GM13976 (cell line): ENCODE data around the gene FBXL16.

ENCODE experiments used
- DNase-seq: peaks from one replicate; pipeline ENCODE4 v3.0.0; 2012; ENCODE audit warnings: low spot score
- in situ Hi-C: fragments of 300-500 bp; cut with MboI; formaldehyde crosslinking; loops from one replicate; pipeline ENCODE4 v1.12.0; 2022; ENCODE audit warnings: low sequenced_read_pairs, mixed read lengths, inconsistent platforms; ENCODE audit not compliant: unreplicated experiment
- TF ChIP-seq, protein P1 (sequence below): IDR thresholded peaks from 2 replicates; pipeline ENCODE4 v1.5.1; 2012; ENCODE audit warnings: borderline replicate concordance, mild to moderate bottlenecking; ENCODE audit not compliant: insufficient read depth; ENCODE audit errors: extremely low read depth, missing control alignments, control extremely low read depth

Gene FBXL16

DNA sequence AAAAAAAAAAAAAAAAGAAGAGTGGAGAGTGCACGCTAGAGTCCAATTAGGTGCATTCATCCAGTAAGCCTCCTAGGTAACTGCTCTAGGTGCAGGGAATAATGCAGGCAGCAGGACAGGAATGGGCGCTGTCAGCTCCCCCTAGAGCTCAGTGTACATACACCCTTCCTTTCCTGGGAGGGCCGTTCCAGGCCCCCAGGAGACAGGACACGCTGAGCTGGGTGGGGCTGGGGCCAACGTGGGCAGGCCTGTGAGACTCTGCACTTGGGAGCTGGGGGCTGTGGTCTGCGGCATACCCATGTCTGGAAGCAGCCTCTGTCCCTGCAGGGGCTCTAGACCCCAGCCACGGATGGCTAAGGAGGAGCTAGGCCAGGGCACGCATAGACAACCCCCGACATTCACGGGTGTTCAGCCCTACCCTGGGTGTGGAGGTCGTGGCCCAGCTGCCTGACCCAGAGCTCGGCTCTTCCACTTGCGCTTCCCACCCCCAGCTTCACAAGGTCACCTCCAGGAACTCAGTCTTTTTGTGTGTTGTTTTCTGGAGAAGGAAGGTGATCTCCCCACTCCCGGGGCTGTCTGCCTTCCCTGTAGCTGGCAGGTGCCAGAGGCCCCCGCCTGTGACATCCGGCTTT lies 14.3 kb upstream of the FBXL16 start:
- in situ Hi-C loops = no loop called here
- DNase-seq = no peak

DNA sequence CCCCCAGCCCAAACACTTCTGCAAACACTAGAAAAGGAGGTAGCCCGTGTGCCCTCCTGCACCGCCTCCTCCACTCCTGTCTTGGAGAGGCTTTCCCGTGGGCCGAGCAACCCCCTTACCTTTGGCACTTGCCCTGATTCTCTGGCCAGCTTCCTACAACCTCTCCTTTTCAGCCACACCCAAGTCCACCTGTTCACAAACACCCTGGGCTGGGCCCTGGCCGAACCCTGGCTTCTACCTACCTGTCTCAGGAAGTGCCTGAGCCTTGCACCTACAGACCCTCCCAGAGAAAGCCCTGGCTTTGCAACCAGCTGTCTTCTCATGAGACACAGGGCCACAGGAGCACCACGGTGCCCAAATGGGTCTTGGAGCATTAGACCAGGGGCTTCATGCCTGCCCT lies 13.3 kb upstream of the FBXL16 start:
- TF ChIP-seq, protein P1, sequence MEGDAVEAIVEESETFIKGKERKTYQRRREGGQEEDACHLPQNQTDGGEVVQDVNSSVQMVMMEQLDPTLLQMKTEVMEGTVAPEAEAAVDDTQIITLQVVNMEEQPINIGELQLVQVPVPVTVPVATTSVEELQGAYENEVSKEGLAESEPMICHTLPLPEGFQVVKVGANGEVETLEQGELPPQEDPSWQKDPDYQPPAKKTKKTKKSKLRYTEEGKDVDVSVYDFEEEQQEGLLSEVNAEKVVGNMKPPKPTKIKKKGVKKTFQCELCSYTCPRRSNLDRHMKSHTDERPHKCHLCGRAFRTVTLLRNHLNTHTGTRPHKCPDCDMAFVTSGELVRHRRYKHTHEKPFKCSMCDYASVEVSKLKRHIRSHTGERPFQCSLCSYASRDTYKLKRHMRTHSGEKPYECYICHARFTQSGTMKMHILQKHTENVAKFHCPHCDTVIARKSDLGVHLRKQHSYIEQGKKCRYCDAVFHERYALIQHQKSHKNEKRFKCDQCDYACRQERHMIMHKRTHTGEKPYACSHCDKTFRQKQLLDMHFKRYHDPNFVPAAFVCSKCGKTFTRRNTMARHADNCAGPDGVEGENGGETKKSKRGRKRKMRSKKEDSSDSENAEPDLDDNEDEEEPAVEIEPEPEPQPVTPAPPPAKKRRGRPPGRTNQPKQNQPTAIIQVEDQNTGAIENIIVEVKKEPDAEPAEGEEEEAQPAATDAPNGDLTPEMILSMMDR = no peak
- DNase-seq = no peak
- in situ Hi-C loops = no loop called here

More for the DNA sequence above, 14.3 kb upstream of the FBXL16 start:
- TF ChIP-seq, protein P1 = no peak

DNA sequence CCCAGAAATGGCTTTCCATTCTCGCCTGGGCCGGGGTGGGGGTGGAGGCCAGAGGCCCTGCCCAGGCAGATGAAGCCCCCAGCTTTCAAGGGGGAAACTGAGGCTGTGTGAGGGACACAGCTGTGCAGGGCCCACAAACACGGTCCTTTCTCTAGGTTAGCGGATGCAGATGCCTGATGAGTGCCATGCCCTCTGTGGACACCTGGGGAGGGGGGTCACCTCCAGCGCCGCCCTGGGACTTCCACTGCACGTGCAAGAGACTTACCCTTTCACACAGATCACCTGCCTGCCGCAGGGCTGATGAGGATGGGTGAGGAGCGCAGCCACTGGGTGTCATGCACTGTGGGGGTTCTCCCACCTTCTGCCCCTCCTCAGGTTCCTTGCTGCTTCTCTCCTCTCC lies 12.8 kb upstream of the FBXL16 start:
- no peak for DNase-seq
- in situ Hi-C loops = no loop called here
- TF ChIP-seq, protein P1 = no peak

DNA sequence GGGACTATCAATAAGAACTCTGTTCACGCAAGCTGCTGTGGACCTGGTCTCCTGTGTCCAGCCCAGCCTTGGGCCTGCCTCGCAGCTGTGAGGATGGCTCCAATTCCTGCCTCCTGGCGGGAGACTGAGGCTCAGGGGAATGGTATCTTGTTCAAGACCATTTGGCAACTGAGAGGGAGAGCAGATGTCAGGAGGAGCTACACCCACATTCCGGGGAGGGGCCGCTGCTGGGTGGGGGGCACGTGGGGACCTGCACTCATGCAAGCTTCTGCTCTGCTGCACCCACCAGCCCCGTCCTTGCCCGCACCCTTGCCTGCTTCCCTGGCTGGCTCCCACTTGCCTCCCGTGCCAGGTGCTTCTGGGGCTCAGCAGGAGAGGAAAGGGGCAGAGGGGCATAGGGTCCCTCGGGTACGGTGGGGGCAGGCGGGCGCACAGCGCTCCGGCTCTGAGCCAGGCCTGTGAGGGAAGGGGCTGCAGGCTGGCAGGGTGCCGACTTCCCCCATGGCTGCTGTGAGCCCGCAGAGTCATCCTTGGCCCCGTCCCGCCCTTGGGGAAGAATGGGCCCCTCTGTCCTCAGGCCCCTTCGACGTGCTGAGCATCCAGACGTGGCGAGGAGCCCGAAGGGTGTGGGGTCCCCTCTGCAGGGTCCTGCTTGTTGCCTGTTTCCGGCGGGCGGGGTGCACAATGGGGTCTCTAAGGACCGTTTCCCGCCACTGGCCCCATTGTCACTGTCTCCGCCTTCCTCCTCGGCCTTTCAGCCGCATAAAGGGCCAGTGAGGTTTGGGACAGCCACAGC lies 12.0 kb upstream of the FBXL16 start:
- TF ChIP-seq, protein P1 = no peak
- no peak for DNase-seq
- in situ Hi-C loops = no loop called here

DNA sequence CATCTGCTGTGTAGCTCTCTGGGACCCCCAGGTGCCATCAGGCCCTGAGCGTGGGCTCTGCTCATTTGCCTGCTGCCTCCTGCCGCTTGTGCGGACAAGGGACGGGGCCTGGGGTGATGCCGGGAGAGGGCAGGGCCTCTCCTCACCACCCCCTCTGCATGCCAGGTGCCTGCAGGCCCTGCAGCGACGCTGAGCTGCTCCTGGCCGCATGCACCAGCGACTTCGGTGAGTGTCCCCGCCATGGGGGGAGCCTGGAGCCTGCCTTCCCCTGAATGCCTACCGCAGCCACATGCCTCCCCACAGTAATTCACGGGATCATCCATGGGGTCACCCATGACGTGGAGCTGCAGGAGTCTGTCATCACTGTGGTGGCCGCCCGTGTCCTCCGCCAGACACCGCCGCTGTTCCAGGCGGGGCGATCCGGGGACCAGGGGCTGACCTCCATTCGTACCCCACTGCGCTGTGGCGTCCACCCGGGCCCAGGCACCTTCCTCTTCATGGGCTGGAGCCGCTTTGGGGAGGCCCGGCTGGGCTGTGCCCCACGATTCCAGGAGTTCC lies 11.2 kb upstream of the FBXL16 start:
- in situ Hi-C loops = no loop called here
- DNase-seq = no peak
- TF ChIP-seq, protein P1 = no peak

DNA sequence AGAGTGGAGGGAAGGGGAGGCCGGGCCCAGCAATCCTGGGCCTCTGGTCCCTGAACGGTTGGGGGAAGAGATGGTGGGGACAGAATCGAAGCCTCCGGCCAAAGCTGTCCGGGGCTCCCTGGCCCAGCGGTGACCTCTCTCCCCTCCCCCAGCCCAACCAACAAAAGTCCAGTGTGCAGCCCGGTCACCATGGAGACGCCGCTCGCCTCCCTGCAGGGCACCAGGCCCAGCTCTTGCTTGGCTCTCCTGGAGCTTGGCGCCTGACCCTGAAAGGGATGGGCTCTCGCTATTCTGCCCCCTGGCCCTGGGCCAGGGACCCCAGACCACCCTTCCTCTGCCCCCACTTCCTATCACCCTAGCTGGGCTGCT lies 10.6 kb upstream of the FBXL16 start:
- no peak for DNase-seq
- in situ Hi-C loops = no loop called here
- TF ChIP-seq, protein P1 = no peak
